HG03442 (cell line): ENCODE results near the gene LHX3.

ENCODE experiments used
- ATAC-seq: cut with Tn5 transposase; IDR thresholded peaks from one replicate; pipeline ENCODE4 v1.9.1; 2021; ENCODE audit warnings: mild to moderate bottlenecking, moderate library complexity; ENCODE audit not compliant: unreplicated experiment

The LHX3 gene

GRCh38 chr9:136209232-136209631 is 4.3 kb upstream of the LHX3 start:
- no peak for ATAC-seq

- no peak for ATAC-seq
Measured at GRCh38 chr9:136208675-136209074, 3.7 kb upstream of the LHX3 start.

- ATAC-seq = no peak
Measured at GRCh38 chr9:136207616-136208015, 2.7 kb upstream of the LHX3 start.

- ATAC-seq = no peak
Measured at GRCh38 chr9:136206602-136207275, 1.8 kb upstream of the LHX3 start.

GRCh38 chr9:136205707-136205992 is 722 bp upstream of the LHX3 start:
- no peak for ATAC-seq

- no peak for ATAC-seq
Measured at GRCh38 chr9:136204145-136204805, 653 bp downstream of the LHX3 start.

- ATAC-seq = no peak
Measured at GRCh38 chr9:136203408-136204144, 1.4 kb downstream of the LHX3 start.

- no peak for ATAC-seq
Measured at GRCh38 chr9:136202454-136203407, 2.2 kb downstream of the LHX3 start.

GRCh38 chr9:136201609-136202453 is 3.1 kb downstream of the LHX3 start:
- no peak for ATAC-seq

GRCh38 chr9:136201174-136201573 is 3.8 kb downstream of the LHX3 start:
- no peak for ATAC-seq

GRCh38 chr9:136200424-136200823 is 4.5 kb downstream of the LHX3 start:
- ATAC-seq = no peak

- ATAC-seq = no peak
Measured at GRCh38 chr9:136199391-136200288, 5.3 kb downstream of the LHX3 start.

- no peak for ATAC-seq
Measured at GRCh38 chr9:136198605-136199083, 6.3 kb downstream of the LHX3 start.

- no peak for ATAC-seq
Measured at GRCh38 chr9:136197930-136198604, 6.9 kb downstream of the LHX3 start.

- ATAC-seq = no peak
Measured at GRCh38 chr9:136197084-136197875, 7.6 kb downstream of the LHX3 start.

- ATAC-seq = no peak
Measured at GRCh38 chr9:136196404-136197083, 8.4 kb downstream of the LHX3 start.

GRCh38 chr9:136194540-136194939 is 10.4 kb downstream of the LHX3 start:
- ATAC-seq = no peak
